Measurements from ENCODE around the gene TRIM28.

GRCh38 chr19:58548859-58549663 is 5.2 kb downstream of the TRIM28 start:
- no peak for TF ChIP-seq POLR2AphosphoS5 (IDR thresholded peaks at IDR 0.05; ENCODE audit: insufficient read depth in 1 of 2, low read depth in 1 of 2)
- TF ChIP-seq, protein P1, sequence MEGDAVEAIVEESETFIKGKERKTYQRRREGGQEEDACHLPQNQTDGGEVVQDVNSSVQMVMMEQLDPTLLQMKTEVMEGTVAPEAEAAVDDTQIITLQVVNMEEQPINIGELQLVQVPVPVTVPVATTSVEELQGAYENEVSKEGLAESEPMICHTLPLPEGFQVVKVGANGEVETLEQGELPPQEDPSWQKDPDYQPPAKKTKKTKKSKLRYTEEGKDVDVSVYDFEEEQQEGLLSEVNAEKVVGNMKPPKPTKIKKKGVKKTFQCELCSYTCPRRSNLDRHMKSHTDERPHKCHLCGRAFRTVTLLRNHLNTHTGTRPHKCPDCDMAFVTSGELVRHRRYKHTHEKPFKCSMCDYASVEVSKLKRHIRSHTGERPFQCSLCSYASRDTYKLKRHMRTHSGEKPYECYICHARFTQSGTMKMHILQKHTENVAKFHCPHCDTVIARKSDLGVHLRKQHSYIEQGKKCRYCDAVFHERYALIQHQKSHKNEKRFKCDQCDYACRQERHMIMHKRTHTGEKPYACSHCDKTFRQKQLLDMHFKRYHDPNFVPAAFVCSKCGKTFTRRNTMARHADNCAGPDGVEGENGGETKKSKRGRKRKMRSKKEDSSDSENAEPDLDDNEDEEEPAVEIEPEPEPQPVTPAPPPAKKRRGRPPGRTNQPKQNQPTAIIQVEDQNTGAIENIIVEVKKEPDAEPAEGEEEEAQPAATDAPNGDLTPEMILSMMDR (IDR thresholded peaks at IDR 0.05): no peak
- no peak for TF ChIP-seq POLR2A (IDR thresholded peaks at IDR 0.05)
